ENCODE data around the gene TMEM175.

- no peak for TF ChIP-seq POLR2AphosphoS5 (IDR thresholded peaks at IDR 0.05; ENCODE audit: low read depth)
- TF ChIP-seq CTCF (IDR thresholded peaks at IDR 0.05; ENCODE audit: insufficient read depth, low read length): no peak
Observed at GRCh38 chr4:956531-957230, 24.4 kb downstream of the TMEM175 start.

All from HL-60 (cell line).